SK-MEL-5 (cell line): ENCODE data around the gene SHROOM2. TPM values are rescaled to one million over a fixed set of nuclear protein-coding genes. Genes with fewer than 3 reads are reported as not detected.

Source experiments
- DNase-seq: peaks from one replicate; pipeline ENCODE4 v3.0.0-alpha.2; 2016; ENCODE audit warnings: low read depth, low spot score
- in situ Hi-C: cut with HindIII; loops from 2 replicates; pipeline ENCODE4 v1.10.0; 2016; ENCODE audit warnings: low sequenced_read_pairs, high pct_unique_total_duplicates, low pct_unique_long_range_greater_than_20kb
- total RNA-seq: library from RNA; depleted of rRNA; stranded (reverse); fragments of >200 nt; shearing (Covaris generic); gene quantifications from 2 replicates; pipeline ENCODE4 v1.2.3, GENCODE V29; 2014

Gene SHROOM2
- total RNA-seq, 1 experiment from 2014 or later: 4.4 TPM

- DNase-seq: no peak
- in situ Hi-C loops: no loop called here
Measured at GRCh38 chrX:9878146-9878820, 92.1 kb downstream of the SHROOM2 start.

GRCh38 chrX:9880237-9880636 is 94.0 kb downstream of the SHROOM2 start:
- in situ Hi-C loops: no loop called here
- DNase-seq: no peak

- in situ Hi-C loops: no loop called here
- DNase-seq: no peak
Measured at GRCh38 chrX:9880870-9881269, 94.6 kb downstream of the SHROOM2 start.

- in situ Hi-C loops: no loop called here
Measured at GRCh38 chrX:9882669-9883446, 96.6 kb downstream of the SHROOM2 start.

GRCh38 chrX:9884031-9884779 is 98.0 kb downstream of the SHROOM2 start:
- in situ Hi-C loops: no loop called here
- DNase-seq: no peak

More at GRCh38 chrX:9882669-9883446, 96.6 kb downstream of the SHROOM2 start:
- peak; percentile 49 for DNase-seq

- DNase-seq: peak; percentile 62
- in situ Hi-C loops: no loop called here
Measured at GRCh38 chrX:9885150-9885549, 98.9 kb downstream of the SHROOM2 start.

GRCh38 chrX:9887659-9888297 is 101.5 kb downstream of the SHROOM2 start:
- in situ Hi-C loops: no loop called here
- no peak for DNase-seq

GRCh38 chrX:9888953-9889470 is 102.8 kb downstream of the SHROOM2 start:
- DNase-seq: no peak
- in situ Hi-C loops: no loop called here

- DNase-seq: no peak
- in situ Hi-C loops: no loop called here
Measured at GRCh38 chrX:9890681-9891091, 104.5 kb downstream of the SHROOM2 start.

- no peak for DNase-seq
- in situ Hi-C loops: no loop called here
Measured at GRCh38 chrX:9895225-9895912, 109.1 kb downstream of the SHROOM2 start.

- in situ Hi-C loops: no loop called here
- peak; percentile 75 for DNase-seq
Measured at GRCh38 chrX:9897761-9898161, 111.5 kb downstream of the SHROOM2 start.

GRCh38 chrX:9899640-9900111 is 113.4 kb downstream of the SHROOM2 start:
- in situ Hi-C loops: no loop called here
- peak; percentile 79 for DNase-seq

- DNase-seq: no peak
- in situ Hi-C loops: no loop called here
Measured at GRCh38 chrX:9902656-9903055, 116.4 kb downstream of the SHROOM2 start.

GRCh38 chrX:9903146-9903545 is 116.9 kb downstream of the SHROOM2 start:
- in situ Hi-C loops: no loop called here
- DNase-seq: no peak

- no peak for DNase-seq
- in situ Hi-C loops: no loop called here
Measured at GRCh38 chrX:9905288-9905687, 119.1 kb downstream of the SHROOM2 start.

GRCh38 chrX:9905721-9906120 is 119.5 kb downstream of the SHROOM2 start:
- no peak for DNase-seq
- in situ Hi-C loops: no loop called here

- in situ Hi-C loops: no loop called here
- no peak for DNase-seq
Measured at GRCh38 chrX:9906919-9907318, 120.7 kb downstream of the SHROOM2 start.
